HepG2 (cell line): Measurements from ENCODE around the gene USP9X. TPM values are rescaled to one million over a fixed set of nuclear protein-coding genes. Genes with fewer than 3 reads are reported as not detected.

Experiments
- ATAC-seq: fragments of 200-7000 bp; cut with Tn5 transposase; 3 replicates; pipeline ENCODE4 v1.9.1; 2020; ENCODE audit warnings: mild to moderate bottlenecking, moderate library complexity
- BruUV-seq: library from RNA; stranded (reverse); fragments of 400-500 nt; replicated peaks from 2 replicates; lab custom pipeline; 2021; lab: Mats Ljungman, UMichigan
- CTCF ChIA-PET: fragments of 300-600 bp; formaldehyde crosslinking; extraction: SDS; loops from one replicate; lab custom pipeline; 2021; ENCODE audit warnings: low total read pairs, inconsistent platforms, low intra/inter-chr PET ratio; lab: Yijun Ruan, JAX
- POLR2A ChIA-PET: fragments of 350-600 bp; sonication (Branson Sonifier 250); formaldehyde crosslinking; loops from one replicate; lab custom pipeline; 2020; ENCODE audit warnings: antibody characterized with exemption, inconsistent platforms; lab: Yijun Ruan, JAX
- DNase-seq: peaks from one replicate; pipeline ENCODE4 v3.0.0-alpha.2; 2015; ENCODE audit warnings: low spot score
- FAIRE-seq: peaks from 3 replicates; lab custom pipeline; 2011; peaks lifted over from hg19 to GRCh38; lab: Jason Lieb, UNC
- H2AFZ ChIP-seq: one replicate; pipeline ENCODE4 v1.6.1; 2011; ENCODE audit warnings: low read length, inconsistent platforms
- H3K27ac ChIP-seq: fragments of 300-600 bp; 3 replicates; pipeline ENCODE4 v1.8.0; 2011; ENCODE audit warnings: mixed run types, mild to moderate bottlenecking, mixed read lengths, low read length, inconsistent platforms; ENCODE audit not compliant: insufficient read depth; ENCODE audit errors: extremely low read length
- H3K27me3 ChIP-seq, 2 experiments: fragments of 200-600 bp in 1 of 2; 2 replicates in 1 of 2; 3 replicates in 1 of 2; pipeline versions ENCODE4 v1.6.0 to v1.8.0; 2011; ENCODE audit warnings: low read length in 2 of 2, mild to moderate bottlenecking in 2 of 2, moderate library complexity in 2 of 2, inconsistent platforms in 1 of 2; ENCODE audit not compliant: insufficient read depth in 2 of 2, control insufficient read depth in 1 of 2
- H3K36me3 ChIP-seq, 2 experiments: fragments of 200-600 bp in 1 of 2; replicated peaks in 1 of 2; 2 replicates in 1 of 2; 3 replicates in 1 of 2; pipeline versions ENCODE4 v1.5.1 to v1.8.0; 2011; ENCODE audit warnings: low read length in 2 of 2, inconsistent platforms in 1 of 2; ENCODE audit not compliant: insufficient read depth in 2 of 2, control insufficient read depth in 1 of 2
- H3K4me1 ChIP-seq: 2 replicates; pipeline ENCODE4 v1.5.1; 2012; ENCODE audit warnings: low read length, inconsistent platforms; ENCODE audit not compliant: insufficient read depth
- H3K4me2 ChIP-seq: 2 replicates; pipeline ENCODE4 v1.6.0; 2011; ENCODE audit warnings: low read depth, low read length, inconsistent platforms
- H3K4me3 ChIP-seq, 3 experiments: fragments of 200-600 bp in 1 of 3; sonication (generic), shearing (Covaris generic) in 1 of 3; replicated peaks in 1 of 3; 2 replicates each; pipeline ENCODE4 v1.5.1; 2011 to 2016; ENCODE audit warnings: low read length in 3 of 3, inconsistent platforms in 2 of 3, low read depth in 2 of 3, mild to moderate bottlenecking in 2 of 3, control low read depth in 1 of 3, mixed read lengths in 1 of 3; ENCODE audit not compliant: insufficient read depth in 1 of 3
- H3K79me2 ChIP-seq: one replicate; pipeline ENCODE4 v1.6.1; 2011; ENCODE audit warnings: low read length, inconsistent platforms; ENCODE audit not compliant: insufficient read depth
- H3K9ac ChIP-seq: 2 replicates; pipeline ENCODE4 v1.6.0; 2011; ENCODE audit warnings: mild to moderate bottlenecking, low read depth, low read length, inconsistent platforms; ENCODE audit not compliant: insufficient read depth
- H3K9me3 ChIP-seq: 2 replicates; pipeline ENCODE4 v1.5.1; 2012; ENCODE audit warnings: mild to moderate bottlenecking, low read length
- H4K20me1 ChIP-seq: 2 replicates; pipeline ENCODE4 v1.6.0; 2011; ENCODE audit warnings: inconsistent platforms, mild to moderate bottlenecking, low read length, moderate library complexity; ENCODE audit not compliant: insufficient read depth
- CBFB ChIP-seq: sonication (generic); formaldehyde crosslinking; IDR thresholded peaks from 2 replicates; pipeline ENCODE4 v1.4.0; 2020; ENCODE audit warnings: missing genetic modification reagents
- GRHL1 ChIP-seq: sonication (generic); formaldehyde crosslinking; conservative IDR thresholded peaks from 2 replicates; pipeline ENCODE4 v1.8.0; 2022; ENCODE audit warnings: missing genetic modification reagents
- HOXD1 ChIP-seq: sonication (generic); formaldehyde crosslinking; IDR thresholded peaks from 2 replicates; pipeline ENCODE4 v1.5.0; 2020; ENCODE audit warnings: missing genetic modification reagents
- MIER3 ChIP-seq: IDR thresholded peaks from 2 replicates; pipeline ENCODE4 v1.6.1; 2016; ENCODE audit warnings: missing compliant biosample characterization, borderline replicate concordance
- PHF5A ChIP-seq: IDR thresholded peaks from one replicate; pipeline ENCODE4 v1.6.1; 2018; ENCODE audit warnings: low read depth, missing genetic modification reagents; ENCODE audit not compliant: unreplicated experiment
- PPARG ChIP-seq: conservative IDR thresholded peaks from 2 replicates; pipeline ENCODE4 v1.6.1; 2016; ENCODE audit warnings: missing biosample characterization, missing genetic modification reagents
- SPEN ChIP-seq: sonication (generic); formaldehyde crosslinking; IDR thresholded peaks from 2 replicates; pipeline ENCODE4 v1.5.1; 2020; ENCODE audit warnings: low read depth, mild to moderate bottlenecking, missing genetic modification reagents
- ZNF20 ChIP-seq: sonication (generic); formaldehyde crosslinking; IDR thresholded peaks from 2 replicates; pipeline ENCODE4 v1.4.0; 2020; ENCODE audit warnings: mild to moderate bottlenecking, moderate library complexity, missing genetic modification reagents
- ZNF256 ChIP-seq: sonication (generic); formaldehyde crosslinking; conservative IDR thresholded peaks from 2 replicates; pipeline ENCODE4 v1.4.0; 2020; ENCODE audit warnings: missing genetic modification reagents
- ZNF7 ChIP-seq: IDR thresholded peaks from 2 replicates; pipeline ENCODE4 v1.6.1; 2016; ENCODE audit warnings: missing biosample characterization, missing genetic modification reagents
- WGBS: methylation state at CpG from one replicate; pipeline ENCODE4 v1.1.6; 2017; ENCODE audit warnings: low lambda C conversion rate; 5-methylcytosine and 5-hydroxymethylcytosine counted together
- in situ Hi-C: cut with HindIII; loops from 2 replicates; pipeline ENCODE4 v1.10.0; 2017; ENCODE audit warnings: low pct_unique_long_range_greater_than_20kb; ENCODE audit not compliant: extremely low pct_ligation_motif_present
- intact Hi-C: fragments of 100-400 bp; cut with micrococcal nuclease; formaldehyde crosslinking; loops from one replicate; pipeline ENCODE4 v1.10.0; 2022; ENCODE audit not compliant: unreplicated experiment
- polyA plus RNA-seq, 8 experiments: library from polyadenylated mRNA; depleted of rRNA in 3 of 8; stranded (reverse) in 7 of 8; unstranded in 1 of 8; fragments of >200 nt; fragmentation: Illumina TruSeq in 4 of 8; extraction: Trizol in 4 of 8; gene quantifications; 2 replicates each; pipeline versions ENCODE4 v1.2.1 to v1.2.3, GENCODE V29; 2011 to 2016; ENCODE audit warnings: low read depth in 4 of 8, missing spikeins in 1 of 8, mixed read lengths in 1 of 8; ENCODE audit not compliant: insufficient read depth in 1 of 8
- total RNA-seq, 5 experiments: library from RNA; depleted of rRNA; stranded (reverse); fragments of >200 nt; fragmentation: Illumina TruSeq; extraction: Trizol; gene quantifications; 2 replicates each; pipeline ENCODE4 v1.2.3, GENCODE V29; 2016; ENCODE audit warnings: low read depth in 1 of 5

Gene USP9X
- total and polyA plus RNA-seq, 2 of the 13 experiments (the other 11 are each of a cell fraction or from before 2014, with no cell fraction given): 22.2 to 40.5 TPM

GRCh38 chrX:41177297-41177696 lies 92.1 kb downstream of the USP9X start (continued):
- TF ChIP-seq ZNF20 (CRISPR knock-in tag): no peak
- TF ChIP-seq SPEN (CRISPR knock-in tag): no peak
- no peak for TF ChIP-seq GRHL1 (CRISPR knock-in tag)
- TF ChIP-seq ZNF7 (CRISPR knock-in tag): no peak

- no peak for TF ChIP-seq CBFB (CRISPR knock-in tag)
- TF ChIP-seq PHF5A: no peak
- no peak for TF ChIP-seq HOXD1 (CRISPR knock-in tag)
- TF ChIP-seq PPARG (CRISPR knock-in tag): no peak
- TF ChIP-seq MIER3 (CRISPR knock-in tag): no peak
- TF ChIP-seq ZNF256 (CRISPR knock-in tag): no peak
- TF ChIP-seq, all 625 proteins: peak for 0
- no peak overlapping the region for H3K9ac ChIP-seq
- H2AFZ ChIP-seq: no peak overlapping the region
- H3K79me2 ChIP-seq: no peaks in the 10 kb centered on the region
- BruUV-seq: no TSS peak
- H3K9me3 ChIP-seq: no peaks in the 10 kb centered on the region
- intact Hi-C loops: no loop called here
- no peak overlapping the region for H3K4me3 ChIP-seq
- in situ Hi-C loops: no loop called here
- ChIA-PET CTCF (no interaction called here), POLR2A (no interaction called here)
- H3K4me2 ChIP-seq: no peak overlapping the region
- ATAC-seq (no peak), FAIRE-seq (no peak), DNase-seq (no peak)
- H3K36me3 ChIP-seq: peaks cover 2 to 8% of the 10 kb centered on the region in 2 experiments; a peak in 2 of 5 replicates
- WGBS: over 99% methylated on average over 5 of the region's 7 CpGs
- H4K20me1 ChIP-seq: 0 out of 2 replicates have a peak, but pooled peaks cover 2% of the 10 kb centered on the region
- H3K27ac ChIP-seq: no peak overlapping the region
- H3K4me1 ChIP-seq: no peaks in the 10 kb centered on the region
- H3K27me3 ChIP-seq: no peaks in the 10 kb centered on the region
These were observed 93.0 kb downstream of the USP9X start for GRCh38 chrX:41178201-41178600.
